GM18517 (cell line): Measurements from ENCODE around the gene MTAP.

Source experiments
- ATAC-seq: cut with Tn5 transposase; IDR thresholded peaks from one replicate; pipeline ENCODE4 v1.9.1; 2021; ENCODE audit warnings: mild to moderate bottlenecking, moderate library complexity; ENCODE audit not compliant: unreplicated experiment

MTAP gene

GRCh38 chr9:21802418-21803000, at the start of gene MTAP:
Gene MTAP, plus strand, starts transcription at chr9:21802636. Its CDS starts 113 bp downstream, at chr9:21802749.
- peak; percentile 86 for ATAC-seq

- no peak for ATAC-seq
Observed at GRCh38 chr9:21753523-21753922, 48.9 kb upstream of the MTAP start.

GRCh38 chr9:21754741-21755140, 47.7 kb upstream of the MTAP start:
- no peak for ATAC-seq

GRCh38 chr9:21758540-21758939, 43.9 kb upstream of the MTAP start:
- no peak for ATAC-seq

- no peak for ATAC-seq
Observed at GRCh38 chr9:21761309-21761901, 41.0 kb upstream of the MTAP start.

- no peak for ATAC-seq
Observed at GRCh38 chr9:21762064-21762463, 40.4 kb upstream of the MTAP start.

- ATAC-seq = no peak
Observed at GRCh38 chr9:21764846-21765245, 37.6 kb upstream of the MTAP start.

GRCh38 chr9:21766096-21766495, 36.3 kb upstream of the MTAP start:
- no peak for ATAC-seq

GRCh38 chr9:21770871-21771560, 31.4 kb upstream of the MTAP start:
- ATAC-seq = no peak

GRCh38 chr9:21777701-21778100, 24.7 kb upstream of the MTAP start:
- ATAC-seq = no peak

GRCh38 chr9:21778304-21778703, 24.1 kb upstream of the MTAP start:
- no peak for ATAC-seq

- no peak for ATAC-seq
Observed at GRCh38 chr9:21779397-21779796, 23.0 kb upstream of the MTAP start.

GRCh38 chr9:21781656-21782055, 20.8 kb upstream of the MTAP start:
- ATAC-seq = no peak

- ATAC-seq = no peak
Observed at GRCh38 chr9:21782205-21782604, 20.2 kb upstream of the MTAP start.

GRCh38 chr9:21788752-21789151, 13.7 kb upstream of the MTAP start:
- no peak for ATAC-seq

GRCh38 chr9:21789541-21790037, 12.8 kb upstream of the MTAP start:
- peak; percentile 99 for ATAC-seq

GRCh38 chr9:21795483-21795882, 7.0 kb upstream of the MTAP start:
- ATAC-seq = no peak

- ATAC-seq = no peak
Observed at GRCh38 chr9:21796768-21797167, 5.7 kb upstream of the MTAP start.

GRCh38 chr9:21800931-21801682, 1.3 kb upstream of the MTAP start:
- ATAC-seq = no peak

- ATAC-seq = peak; percentile 17
Observed at GRCh38 chr9:21801683-21802417, 586 bp upstream of the MTAP start.

GRCh38 chr9:21803649-21804048, 1.2 kb downstream of the MTAP start:
- no peak for ATAC-seq
